GM12878 (cell line): ENCODE results near the gene RNU6-9. TPM values are rescaled to one million over a fixed set of nuclear protein-coding genes. Genes with fewer than 3 reads are reported as not detected.

Experiments used
- ATAC-seq: fragments of 200-7000 bp; cut with Tn5 transposase; 3 replicates; pipeline ENCODE4 v1.9.1; 2020; ENCODE audit warnings: mild to moderate bottlenecking, moderate library complexity
- BruUV-seq: library from RNA; stranded (reverse); fragments of 400-500 nt; replicated peaks from 2 replicates; lab custom pipeline; 2021; lab: Mats Ljungman, UMichigan
- CTCF ChIA-PET: fragments of 300-600 bp; sonication (Branson Sonifier 250); formaldehyde crosslinking; extraction: SDS; loops from one replicate; lab custom pipeline; 2021; ENCODE audit warnings: inconsistent platforms; lab: Yijun Ruan, JAX
- POLR2A ChIA-PET: fragments of 350-600 bp; formaldehyde crosslinking; extraction: SDS; loops from one replicate; lab custom pipeline; 2021; ENCODE audit warnings: inconsistent platforms; lab: Charles Lee
- RAD21 ChIA-PET: fragments of 300-600 bp; sonication (Branson Sonifier 250); formaldehyde crosslinking; loops from one replicate; lab custom pipeline; 2023; ENCODE audit warnings: antibody characterized with exemption; ENCODE audit not compliant: unreplicated experiment; lab: Charles Lee
- SMC1A ChIA-PET: fragments of 300-600 bp; sonication (Branson Sonifier 250); formaldehyde crosslinking; loops from one replicate; lab custom pipeline; 2023; ENCODE audit not compliant: unreplicated experiment, uncharacterized antibody; lab: Charles Lee
- DNase-seq: peaks from one replicate; pipeline ENCODE4 v3.0.0-alpha.2; 2011; ENCODE audit warnings: low read depth, low spot score
- FAIRE-seq: peaks from 3 replicates; lab custom pipeline; 2011; peaks lifted over from hg19 to GRCh38; lab: Jason Lieb, UNC
- H2AFZ ChIP-seq: 2 replicates; pipeline ENCODE4 v1.6.0; 2011; ENCODE audit warnings: low read depth, low read length, control low read depth; ENCODE audit not compliant: control insufficient read depth
- H3K27ac ChIP-seq: 2 replicates; pipeline ENCODE4 v1.5.1; 2011; ENCODE audit warnings: control low read depth; ENCODE audit not compliant: control insufficient read depth, insufficient read depth
- H3K27me3 ChIP-seq, 2 experiments: replicated peaks in 1 of 2; 2 replicates each; pipeline versions ENCODE4 v1.6.0 to v1.6.1; 2011; ENCODE audit warnings: low read length in 1 of 2; ENCODE audit not compliant: control insufficient read depth in 2 of 2, insufficient read depth in 2 of 2
- H3K36me3 ChIP-seq, 2 experiments: 2 replicates each; pipeline ENCODE4 v1.5.1; 2011; ENCODE audit warnings: low read length in 1 of 2; ENCODE audit not compliant: control insufficient read depth in 2 of 2, insufficient read depth in 2 of 2
- H3K4me1 ChIP-seq: 2 replicates; pipeline ENCODE4 v1.6.1; 2011; ENCODE audit warnings: mild to moderate bottlenecking, low read length, moderate library complexity, mixed read lengths; ENCODE audit not compliant: control insufficient read depth, insufficient read depth
- H3K4me2 ChIP-seq: 2 replicates; pipeline ENCODE4 v1.6.0; 2011; ENCODE audit warnings: control low read depth; ENCODE audit not compliant: control insufficient read depth, insufficient read depth
- H3K4me3 ChIP-seq: fragments of 200-600 bp; sonication (generic); 2 replicates; pipeline ENCODE4 v1.5.1; 2016
- H3K79me2 ChIP-seq: 2 replicates; pipeline ENCODE4 v1.6.0; 2011; ENCODE audit warnings: low read length; ENCODE audit not compliant: control insufficient read depth, insufficient read depth
- H3K9ac ChIP-seq: 2 replicates; pipeline ENCODE4 v1.8.0; 2011; ENCODE audit warnings: low read length, control low read depth, mixed read lengths; ENCODE audit not compliant: control insufficient read depth, insufficient read depth
- H3K9me3 ChIP-seq: replicated peaks from 3 replicates; pipeline ENCODE4 v1.5.1; 2011; ENCODE audit warnings: mild to moderate bottlenecking, low read length; ENCODE audit not compliant: control insufficient read depth, insufficient read depth
- H4K20me1 ChIP-seq: 2 replicates; pipeline ENCODE4 v1.6.0; 2011; ENCODE audit not compliant: control insufficient read depth, insufficient read depth
- ASH2L ChIP-seq: fragments of 300-600, 200-600 bp; sonication (generic); IDR thresholded peaks from 2 replicates; pipeline ENCODE4 v1.6.1; 2017; ENCODE audit warnings: low read depth, mild to moderate bottlenecking, borderline replicate concordance
- POLR2A ChIP-seq: IDR thresholded peaks from 2 replicates; pipeline ENCODE4 v1.6.1; 2011; ENCODE audit warnings: low read depth, mild to moderate bottlenecking, low read length
- RAD51 ChIP-seq: fragments of 450-650 bp; IDR thresholded peaks from 2 replicates; pipeline ENCODE4 v1.6.1; 2016; ENCODE audit warnings: moderate library complexity, mild to moderate bottlenecking, inconsistent platforms
- SREBF1 ChIP-seq: IDR thresholded peaks from 2 replicates; pipeline ENCODE4 v1.6.1; 2012; ENCODE audit warnings: mild to moderate bottlenecking, low read length
- WGBS: methylation state at CpG from one replicate; pipeline ENCODE4 v1.1.6; 2016; ENCODE audit warnings: low lambda C conversion rate; ENCODE audit not compliant: insufficient replicate concordance, insufficient coverage; ENCODE audit errors: missing lambda C conversion rate; 5-methylcytosine and 5-hydroxymethylcytosine counted together
- in situ Hi-C: fragments of 300-500 bp; cut with MboI; formaldehyde crosslinking; loops from 9 replicates; pipeline ENCODE4 v1.14.3; 2018; ENCODE audit warnings: mixed read lengths
- intact Hi-C: fragments of 100-400 bp; cut with micrococcal nuclease; formaldehyde crosslinking; loops from one replicate; pipeline ENCODE4 v1.14.2; 2022; ENCODE audit not compliant: unreplicated experiment
- polyA plus RNA-seq, 11 experiments: library from polyadenylated mRNA; depleted of rRNA in 4 of 11; unstranded in 6 of 11; stranded (reverse) in 5 of 11; fragments of >200 nt; fragmentation: Nextera tagmentation in 4 of 11; fragmentation: Illumina TruSeq in 1 of 11; extraction: Ambion mirVana in 4 of 11; extraction: Trizol in 1 of 11; gene quantifications; 1 replicate in 1 of 11; 2 replicates in 10 of 11; pipeline versions ENCODE4 v1.2.1 to v1.2.3, GENCODE V29; 2011 to 2016; ENCODE audit warnings: inconsistent platforms in 2 of 11, missing spikeins in 2 of 11, low read depth in 1 of 11
- total RNA-seq, 4 experiments: library from RNA; depleted of rRNA in 3 of 4; stranded (reverse); fragments of >200 nt in 3 of 4; fragmentation: Illumina TruSeq in 1 of 4; extraction: Trizol in 1 of 4; gene quantifications; 2 replicates each; pipeline versions ENCODE4 v1.2.1 to v1.2.3, GENCODE V29; 2013 to 2021

RNU6-9 gene
- total and polyA plus RNA-seq, 10 of the 15 experiments (the other 5 are each of a cell fraction or from before 2014, with no cell fraction given) = not detected

GRCh38 chr19:888581-889385 is 4.5 kb upstream of the RNU6-9 start:
- H3K36me3 ChIP-seq = peaks cover 0 to 3% of the 10 kb centered on the region in 2 experiments; a peak in 3 of 4 replicates
- H3K79me2 ChIP-seq = peaks cover 7% of the 10 kb centered on the region

GRCh38 chr19:889662-890295 is 3.5 kb upstream of the RNU6-9 start:
- TF ChIP-seq SREBF1 = no peak
- TF ChIP-seq ASH2L = no peak
- Histone ChIP-seq H4K20me1 (no peaks in the 10 kb centered on the region), H3K27me3 (no peaks in the 10 kb centered on the region), H2AFZ (no peak overlapping the region), H3K4me1 (no peaks in the 10 kb centered on the region), H3K9ac (no peak overlapping the region), H3K27ac (no peak overlapping the region), H3K4me2 (no peak overlapping the region), H3K79me2 (peaks cover 7% of the 10 kb centered on the region), H3K9me3 (no peaks in the 10 kb centered on the region), H3K4me3 (no peak overlapping the region), H3K36me3 (peaks cover 0 to 3% of the 10 kb centered on the region in 2 experiments; a peak in 3 of 4 replicates)
- ATAC-seq = no peak
- FAIRE-seq = no peak
- WGBS = 95% methylated on average over 25 of the region's 26 CpGs
- SMC1A ChIA-PET = no interaction called here
- CTCF ChIA-PET = no interaction called here
- no TSS peak for BruUV-seq
- intact Hi-C loops (no loop called here), in situ Hi-C loops (no loop called here)
- no peak for DNase-seq
- POLR2A ChIA-PET = interaction anchor here (1.0 kb wide), 1 partner anchor 13 kb away, joined by 3 read pairs; no protein-coding TSS in a partner anchor
- RAD21 ChIA-PET = no interaction called here

More at GRCh38 chr19:888581-889385, 4.5 kb upstream of the RNU6-9 start:
- in situ Hi-C loops = no loop called here
- TF ChIP-seq RAD51 (no peak), POLR2A (peak; percentile 4; the same call in 1 of the 2 replicates)
- DNase-seq (no peak), ATAC-seq (no peak), FAIRE-seq (no peak)
- H3K9me3 ChIP-seq = no peaks in the 10 kb centered on the region
- H3K4me3 ChIP-seq = no peak overlapping the region
- POLR2A ChIA-PET = interaction anchor here (1.0 kb wide), 1 partner anchor 12 kb away, joined by 3 read pairs; no protein-coding TSS in a partner anchor
- H2AFZ ChIP-seq = no peak overlapping the region
- BruUV-seq = no TSS peak
- H3K27me3 ChIP-seq = no peaks in the 10 kb centered on the region
- H3K4me2 ChIP-seq = no peak overlapping the region
- RAD21 ChIA-PET = no interaction called here
- SMC1A ChIA-PET = no interaction called here
- no peak overlapping the region for H3K9ac ChIP-seq
- intact Hi-C loops = no loop called here
- H3K27ac ChIP-seq = no peak overlapping the region
- H3K4me1 ChIP-seq = no peaks in the 10 kb centered on the region
- H4K20me1 ChIP-seq = no peaks in the 10 kb centered on the region
- 88% methylated on average over 27 of the region's 30 CpGs for WGBS
- CTCF ChIA-PET = no interaction called here
